Activated CD4-positive, alpha-beta memory T cell treated with anti-CD3 and anti-CD28 coated beads for 36 hours (primary cell): ENCODE measurements around the gene GSK3A. TPM values are rescaled to one million over a fixed set of nuclear protein-coding genes. Genes with fewer than 3 reads are reported as not detected.
A peak's percentile ranks its signal among the peaks of the same experiment; 100 is the strongest.

Experiments
- CTCF ChIA-PET: fragments of 350-600 bp; sonication (Branson Sonifier 250); formaldehyde crosslinking; loops from one replicate; lab custom pipeline; 2021; ENCODE audit warnings: antibody characterized with exemption, inconsistent platforms; lab: Charles Lee
- POLR2A ChIA-PET: fragments of 350-600 bp; sonication (Branson Sonifier 250); formaldehyde crosslinking; loops from one replicate; lab custom pipeline; 2021; ENCODE audit warnings: antibody characterized with exemption; lab: Charles Lee
- DNase-seq: peaks from one replicate; pipeline ENCODE4 v3.0.0-alpha.2; 2020
- H3K27ac Mint-ChIP-seq: one replicate; pipeline ENCODE4 v1.8.0; 2021; ENCODE audit warnings: mixed read lengths
- H3K27me3 Mint-ChIP-seq: one replicate; pipeline ENCODE4 v1.8.0; 2021; ENCODE audit warnings: mixed read lengths
- H3K36me3 Mint-ChIP-seq: one replicate; pipeline ENCODE4 v1.8.0; 2021; ENCODE audit warnings: mixed read lengths
- H3K4me1 Mint-ChIP-seq: one replicate; pipeline ENCODE4 v1.8.0; 2021; ENCODE audit warnings: low read depth, mixed read lengths
- H3K4me3 Mint-ChIP-seq: one replicate; pipeline ENCODE4 v1.8.0; 2021; ENCODE audit warnings: mild to moderate bottlenecking, mixed read lengths
- H3K9me3 Mint-ChIP-seq: one replicate; pipeline ENCODE4 v1.8.0; 2021; ENCODE audit warnings: mixed read lengths
- intact Hi-C: fragments of 100-400 bp; cut with micrococcal nuclease; formaldehyde crosslinking; loops from one replicate; pipeline ENCODE4 v1.15.1; 2023
- total RNA-seq, 2 experiments: library from RNA; stranded (reverse); gene quantifications; one replicate each; pipeline ENCODE4 v1.2.3, GENCODE V29; 2021

Gene GSK3A
- total RNA-seq, 2 experiments from 2014 or later, result 36.4 to 37.3 TPM

DNA sequence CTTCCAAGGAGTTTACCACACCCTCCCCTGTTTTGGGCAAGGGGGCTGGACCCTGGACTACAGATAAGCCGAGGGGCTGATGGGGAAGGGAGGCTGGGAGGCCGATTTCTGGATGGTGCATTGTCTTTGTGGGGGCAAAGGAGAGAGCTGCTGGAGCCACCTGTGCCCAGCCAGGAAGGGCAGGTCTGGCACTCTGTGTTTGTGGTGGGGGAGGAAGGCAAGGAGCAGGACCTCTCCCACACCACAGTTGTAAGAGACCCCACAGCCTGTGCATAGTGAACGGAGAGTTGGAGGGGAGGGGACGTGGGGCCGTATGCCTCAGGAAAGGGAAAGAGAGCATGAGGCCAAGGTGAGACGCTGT lies 43.6 kb upstream of the GSK3A start:
- CTCF ChIA-PET, result interaction anchor here (2.8 kb wide), 1 partner anchor 10 kb away, joined by 12 read pairs; no protein-coding TSS in a partner anchor
- peaks cover 9% of the 10 kb centered on the region for H3K36me3 Mint-ChIP-seq
- intact Hi-C loops, result loop anchor here (2.0 kb wide), 1 partner anchor 87 kb away; no protein-coding TSS in a partner anchor

DNA sequence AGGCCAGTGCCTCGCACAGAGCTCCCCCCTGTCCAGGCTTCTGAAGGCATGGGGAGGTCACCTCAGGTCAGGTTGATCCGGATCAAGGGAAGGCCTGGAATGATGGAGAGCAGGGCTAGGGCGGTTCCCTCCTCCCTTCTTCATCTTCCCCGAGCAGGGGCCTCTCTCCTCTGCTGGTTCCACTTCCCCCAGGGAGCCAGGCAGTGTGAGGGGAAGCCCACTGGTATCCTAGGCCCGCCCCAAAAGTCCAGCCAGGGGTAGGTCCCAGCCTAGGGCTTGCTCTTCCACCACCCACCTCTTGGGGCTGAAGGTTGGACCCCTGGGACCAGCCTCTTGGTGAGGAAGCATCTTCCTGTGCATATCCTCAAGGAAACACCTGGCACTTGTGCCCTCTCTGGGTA lies 43.1 kb upstream of the GSK3A start:
- intact Hi-C loops, result loop anchor here (2.0 kb wide), 1 partner anchor 87 kb away; no protein-coding TSS in a partner anchor
- Mint-ChIP-seq H3K4me1 (peaks cover 31% of the 10 kb centered on the region), H3K4me3 (peak overlapping the region; percentile 76), H3K36me3 (peaks cover 9% of the 10 kb centered on the region), H3K9me3 (no peaks in the 10 kb centered on the region), H3K27me3 (no peaks in the 10 kb centered on the region), H3K27ac (peak overlapping the region; percentile 19)
- no peak for DNase-seq
- ChIA-PET CTCF (interaction anchor here (0.8 to 2.8 kb wide), 2 partner anchors 10 to 43 kb away, joined by 5 to 12 read pairs; partner anchors contain the start of gene GSK3A), POLR2A (interaction anchor here (1.5 to 1.9 kb wide), 2 partner anchors 43 to 153 kb away, joined by 4 to 7 read pairs; partner anchors contain the start of genes GSK3A and POU2F2)

More for the DNA sequence above, 43.6 kb upstream of the GSK3A start:
- DNase-seq, result no peak
- Mint-ChIP-seq H3K27ac (peak overlapping the region; percentile 19), H3K9me3 (no peaks in the 10 kb centered on the region), H3K27me3 (no peaks in the 10 kb centered on the region), H3K4me1 (peaks cover 31% of the 10 kb centered on the region), H3K4me3 (peak overlapping the region; percentile 76)
- POLR2A ChIA-PET, result no interaction called here

DNA sequence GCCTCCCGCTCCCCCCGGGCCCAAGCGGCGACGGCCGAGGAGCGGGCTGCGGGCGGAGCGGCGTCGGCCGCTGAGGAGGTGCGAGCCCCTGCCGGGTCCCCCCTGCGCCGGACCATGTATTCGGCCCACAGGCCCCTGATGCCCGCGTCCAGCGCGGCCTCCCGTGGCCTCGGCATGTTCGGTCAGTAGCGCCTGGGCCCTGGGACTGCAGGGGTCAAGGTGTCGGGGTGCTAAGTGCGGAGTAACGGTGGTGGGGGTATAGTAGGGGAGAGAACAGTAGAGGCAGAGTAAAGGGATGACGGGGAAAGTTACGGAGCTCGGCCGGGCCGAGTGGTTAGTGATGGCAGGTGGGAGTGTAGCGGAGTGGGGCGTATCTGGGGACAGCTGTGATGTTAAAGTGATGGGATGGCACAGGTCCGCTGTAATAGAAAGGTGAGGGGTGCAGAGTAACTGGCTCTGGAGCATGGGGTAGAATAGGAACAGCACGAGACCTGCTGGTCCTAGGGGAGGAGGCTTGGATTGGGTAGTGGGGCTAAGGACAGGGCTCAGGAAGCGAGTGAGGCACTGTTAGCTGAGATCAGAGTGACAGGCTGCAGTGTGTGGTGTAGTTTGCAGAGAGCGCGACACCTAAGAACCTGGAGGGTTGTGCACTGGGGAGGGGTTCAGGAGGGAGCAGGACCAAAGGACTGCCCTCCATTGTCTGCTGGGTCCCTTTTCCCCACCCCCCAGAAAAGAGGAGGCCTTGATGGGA lies 42.4 kb upstream of the GSK3A start:
- H3K4me1 Mint-ChIP-seq, result peaks cover 31% of the 10 kb centered on the region
- H3K36me3 Mint-ChIP-seq, result peaks cover 6% of the 10 kb centered on the region
- POLR2A ChIA-PET, result interaction anchor here (1.3 to 1.9 kb wide), 3 partner anchors 42 to 152 kb away, joined by 3 to 7 read pairs (median 4); partner anchors contain the start of genes GSK3A and POU2F2
- H3K9me3 Mint-ChIP-seq, result no peaks in the 10 kb centered on the region
- intact Hi-C loops, result loop anchor here (2.0 kb wide), 1 partner anchor 86 kb away; no protein-coding TSS in a partner anchor
- H3K4me3 Mint-ChIP-seq, result peak overlapping the region; percentile 76
- no peaks in the 10 kb centered on the region for H3K27me3 Mint-ChIP-seq
- CTCF ChIA-PET, result interaction anchor here (0.6 to 2.8 kb wide), 3 partner anchors 11 to 45 kb away, joined by 3 to 12 read pairs (median 5); partner anchors contain the start of gene GSK3A
- peak overlapping the region; percentile 72 for H3K27ac Mint-ChIP-seq
- peak; percentile 46 for DNase-seq

DNA sequence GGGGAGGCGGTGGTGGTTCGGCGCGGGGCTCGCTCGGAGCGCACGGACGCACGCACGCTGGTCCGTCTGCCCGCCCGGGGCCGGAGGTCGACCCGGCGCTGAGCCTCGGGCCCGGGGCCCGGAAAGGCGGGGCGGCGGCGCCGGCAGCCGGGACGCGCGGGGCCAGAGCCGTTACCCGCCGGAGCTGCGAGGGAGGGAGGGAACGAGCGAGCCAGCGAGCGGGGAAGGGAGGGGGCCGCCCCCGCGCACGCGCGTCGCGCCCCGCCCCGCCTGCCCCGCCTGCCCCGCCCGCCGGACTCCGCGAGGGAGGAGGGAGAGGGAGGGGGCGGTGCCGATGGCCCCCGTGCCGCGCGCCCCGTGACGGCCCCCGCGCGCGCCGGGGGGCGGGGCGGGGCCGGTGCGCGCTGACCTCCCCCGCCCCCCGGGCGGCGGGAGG lies 41.7 kb upstream of the GSK3A start:
- H3K36me3 Mint-ChIP-seq, result peaks cover 6% of the 10 kb centered on the region
- ChIA-PET POLR2A (interaction anchor here (1.3 to 1.9 kb wide), 3 partner anchors 42 to 151 kb away, joined by 3 to 7 read pairs (median 4); partner anchors contain the start of genes GSK3A and POU2F2), CTCF (interaction anchor here (0.6 to 2.8 kb wide), 2 partner anchors 12 to 46 kb away, joined by 3 to 12 read pairs; no protein-coding TSS in a partner anchor)
- no peak overlapping the region for H3K27ac Mint-ChIP-seq
- no peaks in the 10 kb centered on the region for H3K9me3 Mint-ChIP-seq
- peaks cover 38% of the 10 kb centered on the region for H3K4me1 Mint-ChIP-seq
- no peaks in the 10 kb centered on the region for H3K27me3 Mint-ChIP-seq
- H3K4me3 Mint-ChIP-seq, result no peak overlapping the region
- intact Hi-C loops, result loop anchor here (2.0 kb wide), 1 partner anchor 85 kb away; no protein-coding TSS in a partner anchor
- DNase-seq, result peak; percentile 85

DNA sequence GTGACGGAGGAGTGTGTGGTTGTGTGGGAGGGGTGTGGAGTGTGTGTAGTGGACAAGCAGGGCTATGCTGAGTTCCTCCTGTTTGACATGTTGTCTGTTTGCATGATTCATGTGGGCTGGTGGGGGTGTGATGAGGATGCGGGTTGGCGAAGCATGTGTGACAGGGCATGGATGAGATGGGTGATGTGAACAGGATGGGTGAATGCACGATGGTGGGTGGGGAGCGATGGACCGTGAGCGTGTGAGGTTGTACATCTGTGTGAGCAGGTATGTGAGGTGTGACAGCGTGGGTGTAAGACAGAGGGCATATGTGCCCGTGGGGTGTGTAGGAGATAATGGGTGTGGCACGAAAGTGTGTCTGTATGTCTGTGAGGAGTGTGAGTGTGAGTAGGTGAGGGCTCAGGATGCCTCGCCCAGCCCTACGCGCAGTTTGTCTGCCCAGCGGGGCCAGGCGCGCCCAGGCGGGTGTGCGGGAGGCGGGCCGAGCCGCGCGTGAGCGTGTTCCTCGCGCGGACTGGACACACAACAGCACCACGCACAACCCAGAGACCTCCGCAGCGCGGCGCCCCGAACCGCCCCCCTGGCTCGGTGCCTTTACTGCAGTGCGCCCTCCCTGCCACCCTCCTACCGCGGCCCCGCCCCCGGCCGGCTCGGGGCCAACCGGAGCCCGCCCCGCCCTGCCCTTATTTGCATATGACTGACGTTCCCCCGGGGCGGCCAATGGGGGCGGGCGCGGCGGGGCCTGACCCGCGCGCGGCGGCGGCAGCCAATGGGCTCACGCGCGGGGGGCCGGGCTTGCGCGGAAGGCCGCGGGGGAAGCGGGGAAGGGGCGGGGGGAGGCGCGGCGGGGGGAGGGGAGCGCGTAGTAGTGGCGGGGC lies 41.0 kb upstream of the GSK3A start:
- DNase-seq, result peak; percentile 97
- Mint-ChIP-seq H3K27me3 (no peaks in the 10 kb centered on the region), H3K4me1 (peaks cover 44% of the 10 kb centered on the region), H3K9me3 (no peaks in the 10 kb centered on the region), H3K4me3 (no peak overlapping the region), H3K36me3 (peaks cover 6% of the 10 kb centered on the region), H3K27ac (no peak overlapping the region)
- ChIA-PET CTCF (interaction anchor here (1.1 to 2.1 kb wide), 3 partner anchors 13 to 40 kb away, joined by 3 to 7 read pairs (median 5); no protein-coding TSS in a partner anchor), POLR2A (interaction anchor here (1.1 to 1.9 kb wide), 3 partner anchors 13 to 43 kb away, joined by 3 to 7 read pairs (median 4); partner anchors contain the start of gene GSK3A)
- intact Hi-C loops, result loop anchor here (1.0 to 2.0 kb wide), 8 partner anchors 15 to 85 kb away; partner anchors contain the start of genes DEDD2, ERF, MEGF8 and PAFAH1B3

DNA sequence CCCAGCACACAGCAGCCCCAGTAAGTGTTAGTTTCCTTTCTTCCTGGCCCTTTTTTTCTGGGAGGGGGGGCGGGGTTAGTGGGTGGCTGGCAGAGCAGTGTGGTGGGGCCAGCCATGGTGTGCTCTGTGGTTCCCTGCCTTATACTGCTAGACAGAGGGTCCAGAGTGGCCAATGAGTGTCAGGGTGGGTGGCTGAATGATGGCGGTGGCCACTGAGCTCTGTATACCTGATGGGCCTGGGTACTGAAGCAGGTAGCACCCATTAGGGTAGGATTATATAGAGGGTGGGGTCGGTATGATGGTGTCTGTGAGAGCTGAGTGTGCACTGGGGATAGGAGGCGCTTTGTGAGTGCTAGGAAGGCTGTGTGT lies 40.4 kb upstream of the GSK3A start:
- H3K4me3 Mint-ChIP-seq, result no peak overlapping the region
- H3K4me1 Mint-ChIP-seq, result peaks cover 48% of the 10 kb centered on the region
- no peak overlapping the region for H3K27ac Mint-ChIP-seq

DNA sequence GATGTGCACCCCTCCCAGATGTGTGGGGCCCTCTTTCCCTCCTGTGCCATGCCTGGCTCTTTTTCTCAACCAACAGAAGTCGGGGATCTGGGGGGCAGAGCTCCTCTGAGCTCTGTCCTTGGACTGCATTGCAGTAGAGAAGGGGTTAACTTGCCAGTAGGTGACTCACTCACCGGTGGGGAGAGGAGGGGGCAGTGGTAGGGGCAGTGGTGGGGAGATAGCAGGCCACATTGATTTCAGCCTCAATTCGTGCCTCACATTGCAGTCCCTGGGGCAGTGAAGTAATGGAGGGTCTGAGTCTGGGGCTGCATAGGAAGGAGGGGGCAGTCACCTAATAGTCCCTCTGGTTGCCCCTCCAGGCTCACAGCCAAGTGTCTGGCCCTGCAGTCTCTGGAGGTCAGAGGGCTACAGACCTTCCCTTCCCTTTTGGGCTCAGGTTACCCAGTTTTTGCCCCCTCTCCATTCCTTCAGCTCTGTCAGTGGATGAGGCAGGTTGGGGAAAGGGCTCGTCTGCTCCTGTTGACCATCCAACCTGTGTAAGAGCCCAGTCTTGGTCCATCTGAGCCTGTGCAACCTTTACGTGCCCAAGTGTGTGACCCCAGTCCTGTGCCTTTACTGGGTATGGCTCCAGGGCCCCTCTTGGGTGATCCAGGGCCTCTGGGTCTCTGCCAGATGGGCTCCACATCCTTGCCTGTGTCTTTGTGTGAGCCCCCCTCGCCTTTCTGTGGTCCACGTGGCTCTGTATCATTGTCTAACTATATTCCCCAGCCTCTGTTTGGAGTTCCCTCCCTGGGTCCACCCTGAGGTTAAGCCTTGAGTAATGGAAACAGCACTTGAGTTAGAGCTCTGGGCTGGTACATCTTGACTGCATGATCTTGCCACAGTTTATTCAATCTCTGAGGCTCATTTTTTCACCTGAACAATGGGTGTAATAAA lies 39.7 kb upstream of the GSK3A start:
- intact Hi-C loops, result loop anchor here (2.0 kb wide), 1 partner anchor 65 kb away; the partner anchor contains the start of gene DEDD2
- Mint-ChIP-seq H3K27ac (no peak overlapping the region), H3K27me3 (no peaks in the 10 kb centered on the region), H3K9me3 (no peaks in the 10 kb centered on the region), H3K4me3 (no peak overlapping the region), H3K4me1 (peaks cover 52% of the 10 kb centered on the region), H3K36me3 (peaks cover 2% of the 10 kb centered on the region)
- CTCF ChIA-PET, result interaction anchor here (0.9 to 2.1 kb wide), 4 partner anchors 12 to 38 kb away, joined by 3 to 7 read pairs (median 4); no protein-coding TSS in a partner anchor
- POLR2A ChIA-PET, result interaction anchor here (0.7 to 1.3 kb wide), 5 partner anchors 11 to 39 kb away, joined by 3 to 6 read pairs (median 4); partner anchors contain the start of genes GSK3A and PAFAH1B3
- DNase-seq, result peak; percentile 18

More for the DNA sequence above, 40.4 kb upstream of the GSK3A start:
- Mint-ChIP-seq H3K27me3 (no peaks in the 10 kb centered on the region), H3K9me3 (no peaks in the 10 kb centered on the region), H3K36me3 (peaks cover 6% of the 10 kb centered on the region)
- no peak for DNase-seq
- CTCF ChIA-PET, result interaction anchor here (1.1 to 2.1 kb wide), 3 partner anchors 12 to 39 kb away, joined by 3 to 7 read pairs (median 5); no protein-coding TSS in a partner anchor
- intact Hi-C loops, result loop anchor here (1.0 to 2.0 kb wide), 7 partner anchors 15 to 66 kb away; partner anchors contain the start of genes DEDD2, ERF, MEGF8 and PAFAH1B3
- POLR2A ChIA-PET, result interaction anchor here (1.0 to 1.1 kb wide), 2 partner anchors 12 to 38 kb away, joined by 3 to 4 read pairs; no protein-coding TSS in a partner anchor

DNA sequence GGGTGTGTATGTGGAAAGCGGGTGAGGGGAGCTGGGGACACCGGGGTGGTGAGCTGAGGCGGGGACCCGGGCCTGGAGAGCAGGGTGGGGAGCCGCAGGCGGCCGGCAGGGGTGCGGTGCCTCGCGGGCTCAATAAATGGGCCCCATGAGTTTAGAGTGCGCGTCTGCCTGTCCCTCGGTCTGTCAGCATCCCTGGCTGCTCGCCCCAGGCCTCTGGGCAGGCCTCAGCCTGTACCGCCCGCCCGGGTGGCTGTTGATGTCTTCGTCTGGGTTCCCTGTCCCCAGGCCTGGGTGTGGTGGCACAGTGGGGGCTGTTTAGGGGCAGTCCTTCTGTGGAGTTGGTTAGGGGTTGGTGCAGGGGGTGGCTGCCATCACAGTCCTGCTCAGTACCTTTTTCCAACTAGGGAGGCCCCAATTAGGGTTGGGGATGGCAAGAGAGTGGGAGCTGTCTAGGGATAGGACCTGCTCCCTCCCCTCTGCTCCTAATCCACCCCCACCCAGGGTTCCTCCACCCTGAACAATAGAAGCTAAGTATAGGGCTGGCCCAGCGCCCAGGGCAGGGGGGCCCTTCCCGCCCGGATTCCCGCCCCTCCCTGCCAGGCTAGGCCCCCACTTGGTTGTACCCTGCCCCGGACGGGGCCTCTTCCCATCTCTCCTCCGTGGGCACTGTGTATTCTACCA lies 38.9 kb upstream of the GSK3A start:
- Mint-ChIP-seq H3K9me3 (no peaks in the 10 kb centered on the region), H3K27me3 (no peaks in the 10 kb centered on the region), H3K27ac (peak overlapping the region; percentile 80), H3K4me1 (peaks cover 59% of the 10 kb centered on the region), H3K4me3 (no peak overlapping the region), H3K36me3 (peaks cover 4% of the 10 kb centered on the region)
- POLR2A ChIA-PET, result interaction anchor here (0.7 to 1.3 kb wide), 3 partner anchors 11 to 39 kb away, joined by 4 to 6 read pairs (median 4); partner anchors contain the start of genes GSK3A and PAFAH1B3
- DNase-seq, result peak; percentile 53
- CTCF ChIA-PET, result interaction anchor here (0.9 to 7.0 kb wide), 4 partner anchors 11 to 38 kb away, joined by 3 to 107 read pairs (median 28); partner anchors contain the start of gene GSK3A
- intact Hi-C loops, result no loop called here

DNA sequence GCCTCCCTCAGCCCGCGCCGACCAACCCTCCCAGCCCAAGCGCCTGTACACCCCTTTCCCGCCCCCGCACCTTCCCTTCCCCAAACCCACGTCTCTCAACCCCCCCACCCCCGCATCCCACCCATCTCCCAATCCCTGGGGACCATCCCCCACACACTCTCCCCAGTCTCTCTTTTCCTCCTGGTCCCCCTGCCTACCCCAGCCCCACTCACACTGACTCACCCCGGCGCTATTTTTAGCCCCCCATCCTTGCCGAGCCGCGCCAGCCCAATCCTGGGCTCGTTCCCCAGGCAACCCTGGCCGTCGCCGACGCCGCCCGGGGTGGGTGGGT lies 38.4 kb upstream of the GSK3A start:
- intact Hi-C loops, result no loop called here
- Mint-ChIP-seq H3K9me3 (no peaks in the 10 kb centered on the region), H3K27ac (peak overlapping the region; percentile 80), H3K4me3 (no peak overlapping the region), H3K4me1 (peaks cover 59% of the 10 kb centered on the region), H3K36me3 (peaks cover 6% of the 10 kb centered on the region), H3K27me3 (no peaks in the 10 kb centered on the region)
- POLR2A ChIA-PET, result interaction anchor here (1.3 to 2.0 kb wide), 3 partner anchors 10 to 38 kb away, joined by 5 to 10 read pairs (median 6); partner anchors contain the start of gene GSK3A
- CTCF ChIA-PET, result interaction anchor here (2.5 to 7.0 kb wide), 3 partner anchors 10 to 37 kb away, joined by 22 to 107 read pairs (median 48); partner anchors contain the start of gene GSK3A
- DNase-seq, result no peak
